Neural crest cell (in vitro differentiated cells): ENCODE data around the gene WNT5B. TPM values are rescaled to one million over a fixed set of nuclear protein-coding genes. Genes with fewer than 3 reads are reported as not detected.

Source experiments
- DNase-seq: peaks from one replicate; pipeline ENCODE4 v3.0.0; 2021; ENCODE audit warnings: low read depth, mixed read lengths, low spot score
- H3K27ac Mint-ChIP-seq: one replicate; pipeline ENCODE4 v1.8.0; 2021; ENCODE audit warnings: mild to moderate bottlenecking, mixed read lengths; ENCODE audit not compliant: unreplicated experiment
- H3K27me3 Mint-ChIP-seq: 2 replicates; pipeline ENCODE4 v1.8.0; 2021; ENCODE audit warnings: low read depth, mild to moderate bottlenecking, mixed read lengths
- H3K36me3 Mint-ChIP-seq: 2 replicates; pipeline ENCODE4 v1.8.0; 2021; ENCODE audit warnings: low read depth, mild to moderate bottlenecking, mixed read lengths
- H3K4me1 Mint-ChIP-seq: 2 replicates; pipeline ENCODE4 v1.8.0; 2021; ENCODE audit warnings: mixed read lengths
- H3K4me3 Mint-ChIP-seq: one replicate; pipeline ENCODE4 v1.8.0; 2021; ENCODE audit warnings: mild to moderate bottlenecking, mixed read lengths
- H3K9me3 Mint-ChIP-seq: 2 replicates; pipeline ENCODE4 v1.8.0; 2021; ENCODE audit warnings: mixed read lengths
- total RNA-seq: library from RNA; stranded (reverse); gene quantifications from 2 replicates; pipeline ENCODE4 v1.2.1, GENCODE V29; 2021
- TF ChIP-seq, protein P1 (sequence below): fragments of 200-600 bp; sonication (generic); conservative IDR thresholded peaks from 2 replicates; pipeline ENCODE4 v1.5.0; 2021; ENCODE audit warnings: antibody characterized with exemption, mild to moderate bottlenecking

Gene WNT5B
- total RNA-seq, 1 donor from 2014 or later, result 14.2 TPM

DNA sequence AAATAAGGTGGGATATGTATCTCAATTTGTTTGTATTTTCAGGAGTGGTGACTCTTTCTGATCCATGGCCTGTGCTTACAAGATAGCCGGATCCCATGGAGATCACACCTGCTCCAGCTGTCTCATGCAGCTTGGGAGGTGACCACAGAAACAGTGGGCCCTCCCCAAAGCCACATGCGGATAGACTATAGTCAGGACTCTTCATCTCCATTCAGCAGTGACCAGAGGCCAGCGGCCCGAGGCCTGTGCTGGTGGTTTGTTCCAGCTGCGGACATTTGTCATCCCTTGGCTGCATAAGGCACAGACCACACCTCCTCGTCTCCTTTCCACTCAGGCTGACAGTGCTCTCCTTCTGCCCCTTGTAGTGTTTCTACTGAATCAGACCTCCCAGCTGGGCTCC, 14.7 kb upstream of the WNT5B start:
- H3K4me1 Mint-ChIP-seq, result peaks cover 22% of the 10 kb centered on the region

DNA sequence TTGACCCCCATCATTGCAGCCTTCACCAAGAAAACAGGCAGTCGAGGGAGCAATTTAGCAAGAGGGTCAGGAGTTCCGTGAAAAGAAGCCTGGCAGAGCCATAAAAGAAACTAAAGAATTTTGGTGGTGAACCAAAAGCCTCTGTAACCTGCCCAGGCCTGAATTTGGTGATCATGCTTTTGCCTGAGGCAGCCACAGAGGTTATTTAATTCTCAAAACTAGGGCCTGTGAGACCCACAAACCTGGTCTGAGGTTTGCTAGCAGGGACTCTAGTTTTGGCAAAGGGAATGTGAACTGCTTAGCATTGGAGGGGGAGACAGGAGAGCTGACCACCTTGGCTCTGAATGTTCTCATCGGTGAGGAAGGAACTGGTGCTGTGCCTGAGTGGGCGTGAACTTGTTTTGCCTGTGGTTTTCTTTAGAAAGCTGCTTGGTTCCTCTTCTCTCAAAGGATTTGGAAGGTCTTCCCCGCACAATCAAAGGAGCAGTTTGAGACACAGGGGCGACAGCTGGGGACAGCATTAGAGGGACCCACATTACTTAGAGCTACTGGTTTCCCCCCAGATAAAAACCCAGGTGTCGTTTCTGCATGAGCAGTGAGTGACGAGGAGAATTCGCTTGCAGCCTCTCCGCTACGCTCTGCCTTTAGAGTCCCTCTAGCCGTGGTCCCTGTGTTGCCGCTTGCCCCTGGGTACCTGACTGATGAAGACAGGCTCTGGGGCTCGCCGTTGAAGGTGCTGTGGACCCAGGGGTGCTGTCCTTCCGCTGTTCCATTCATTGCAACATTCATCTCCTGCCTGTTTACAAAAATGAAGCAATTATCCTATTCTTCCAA, 12.6 kb upstream of the WNT5B start:
- DNase-seq, result no peak
- Mint-ChIP-seq H3K4me3 (no peak overlapping the region), H3K27ac (no peak overlapping the region), H3K27me3 (no peaks in the 10 kb centered on the region), H3K36me3 (no peaks in the 10 kb centered on the region), H3K9me3 (no peaks in the 10 kb centered on the region), H3K4me1 (peaks cover 27% of the 10 kb centered on the region)
- TF ChIP-seq, protein P1, sequence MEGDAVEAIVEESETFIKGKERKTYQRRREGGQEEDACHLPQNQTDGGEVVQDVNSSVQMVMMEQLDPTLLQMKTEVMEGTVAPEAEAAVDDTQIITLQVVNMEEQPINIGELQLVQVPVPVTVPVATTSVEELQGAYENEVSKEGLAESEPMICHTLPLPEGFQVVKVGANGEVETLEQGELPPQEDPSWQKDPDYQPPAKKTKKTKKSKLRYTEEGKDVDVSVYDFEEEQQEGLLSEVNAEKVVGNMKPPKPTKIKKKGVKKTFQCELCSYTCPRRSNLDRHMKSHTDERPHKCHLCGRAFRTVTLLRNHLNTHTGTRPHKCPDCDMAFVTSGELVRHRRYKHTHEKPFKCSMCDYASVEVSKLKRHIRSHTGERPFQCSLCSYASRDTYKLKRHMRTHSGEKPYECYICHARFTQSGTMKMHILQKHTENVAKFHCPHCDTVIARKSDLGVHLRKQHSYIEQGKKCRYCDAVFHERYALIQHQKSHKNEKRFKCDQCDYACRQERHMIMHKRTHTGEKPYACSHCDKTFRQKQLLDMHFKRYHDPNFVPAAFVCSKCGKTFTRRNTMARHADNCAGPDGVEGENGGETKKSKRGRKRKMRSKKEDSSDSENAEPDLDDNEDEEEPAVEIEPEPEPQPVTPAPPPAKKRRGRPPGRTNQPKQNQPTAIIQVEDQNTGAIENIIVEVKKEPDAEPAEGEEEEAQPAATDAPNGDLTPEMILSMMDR, result no peak

More for the DNA sequence above, 14.7 kb upstream of the WNT5B start:
- Mint-ChIP-seq H3K27me3 (no peaks in the 10 kb centered on the region), H3K9me3 (no peaks in the 10 kb centered on the region), H3K27ac (no peak overlapping the region), H3K4me3 (no peak overlapping the region), H3K36me3 (no peaks in the 10 kb centered on the region)
- DNase-seq, result no peak
- TF ChIP-seq, protein P1, result no peak

DNA sequence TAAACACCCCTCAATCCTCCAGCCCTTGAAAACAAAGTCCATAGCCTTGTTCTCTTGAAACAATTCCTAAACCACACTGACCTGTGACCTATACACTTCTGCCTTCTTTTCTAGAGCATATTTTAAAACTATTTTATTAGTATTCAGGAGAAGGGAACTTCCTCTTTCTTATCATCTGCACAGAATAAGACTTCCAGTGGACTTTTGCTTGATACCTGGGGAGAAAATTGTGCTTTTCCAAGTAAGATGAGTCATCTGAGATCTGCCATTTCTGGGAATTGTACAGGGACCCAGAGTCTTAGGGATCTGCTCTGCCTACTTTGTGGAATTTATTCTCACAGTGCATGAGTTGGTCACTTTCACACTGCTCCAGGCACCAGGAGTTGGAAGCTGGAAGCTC, 10.5 kb upstream of the WNT5B start:
- TF ChIP-seq, protein P1, result no peak
- H3K27me3 Mint-ChIP-seq, result no peaks in the 10 kb centered on the region
- DNase-seq, result no peak
- H3K4me3 Mint-ChIP-seq, result no peak overlapping the region
- no peaks in the 10 kb centered on the region for H3K9me3 Mint-ChIP-seq
- H3K4me1 Mint-ChIP-seq, result peaks cover 15% of the 10 kb centered on the region
- H3K27ac Mint-ChIP-seq, result no peak overlapping the region
- H3K36me3 Mint-ChIP-seq, result peaks cover 1% of the 10 kb centered on the region

DNA sequence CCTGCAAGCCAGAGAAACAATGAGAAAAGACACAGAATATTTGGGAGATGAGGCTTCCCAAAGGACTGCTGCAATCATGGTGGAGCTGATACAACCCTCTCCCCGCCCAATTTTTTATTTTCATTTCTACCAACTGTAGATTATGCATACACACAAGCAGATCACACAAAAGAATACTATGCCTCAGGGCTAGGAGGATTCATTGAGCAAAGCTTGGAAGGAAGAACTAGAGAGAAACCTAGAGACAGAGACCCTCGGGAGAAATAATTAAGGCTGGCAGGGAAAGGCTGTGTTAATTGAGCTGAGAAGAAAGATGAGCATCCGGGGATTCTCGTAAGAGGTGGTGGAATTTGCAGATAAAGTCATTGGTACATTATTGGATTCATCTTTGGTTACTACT, 9.9 kb upstream of the WNT5B start:
- H3K27me3 Mint-ChIP-seq, result no peaks in the 10 kb centered on the region
- H3K9me3 Mint-ChIP-seq, result no peaks in the 10 kb centered on the region
- TF ChIP-seq, protein P1, result no peak
- H3K4me3 Mint-ChIP-seq, result no peak overlapping the region
- no peak overlapping the region for H3K27ac Mint-ChIP-seq
- peaks cover 15% of the 10 kb centered on the region for H3K4me1 Mint-ChIP-seq
- H3K36me3 Mint-ChIP-seq, result peaks cover 3% of the 10 kb centered on the region
- no peak for DNase-seq

DNA sequence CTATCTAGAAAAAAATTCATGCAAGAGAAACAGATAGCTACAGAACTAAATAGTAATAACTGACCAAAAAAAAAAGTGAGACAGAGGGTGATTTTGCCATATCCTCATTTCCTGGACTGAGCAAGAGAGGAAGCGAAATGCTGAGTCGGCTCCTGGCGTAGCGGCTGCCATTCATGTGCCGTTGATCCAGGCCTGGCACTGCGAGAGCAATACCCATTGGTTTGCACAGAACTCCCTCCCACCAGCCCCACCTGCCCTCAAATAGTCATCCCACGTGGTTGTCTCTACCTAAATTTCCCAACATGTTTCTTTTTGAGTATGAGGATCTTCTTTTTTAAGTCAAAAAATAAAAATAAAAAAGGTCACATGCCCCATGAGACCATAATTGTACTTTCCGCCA, 9.4 kb upstream of the WNT5B start:
- peaks cover 3% of the 10 kb centered on the region for H3K36me3 Mint-ChIP-seq

More for the DNA sequence above, 9.4 kb upstream of the WNT5B start:
- Mint-ChIP-seq H3K27ac (no peak overlapping the region), H3K27me3 (no peaks in the 10 kb centered on the region), H3K4me3 (no peak overlapping the region), H3K4me1 (peaks cover 16% of the 10 kb centered on the region), H3K9me3 (no peaks in the 10 kb centered on the region)
- DNase-seq, result no peak
- TF ChIP-seq, protein P1, result no peak
